Right renal pelvis (tissue), 4 donors: ENCODE measurements around the gene IWS1. TPM values are rescaled to one million over a fixed set of nuclear protein-coding genes. Genes with fewer than 3 reads are reported as not detected.
"Not testable (repeated sequence)": the region's sequence is repeated elsewhere in the genome, so short reads cannot be mapped to it uniquely, and the experiment has no call there.

Source experiments
- DNase-seq, 4 donors: peaks; one replicate each; pipeline ENCODE4 v3.0.0-alpha.2; 2013; ENCODE audit warnings: low read depth in 4 of 4, low spot score in 3 of 4, missing footprints in 1 of 4
- polyA plus RNA-seq, 4 donors: library from polyadenylated mRNA; unstranded; fragments of 120-200 nt; gene quantifications; one replicate each; pipeline ENCODE4 v1.2.1, GENCODE V29; 2013; ENCODE audit not compliant: insufficient read length in 4 of 4

Gene IWS1
- polyA plus RNA-seq, 4 donors = 58.6 to 68.2 (median 64.3) TPM

DNA sequence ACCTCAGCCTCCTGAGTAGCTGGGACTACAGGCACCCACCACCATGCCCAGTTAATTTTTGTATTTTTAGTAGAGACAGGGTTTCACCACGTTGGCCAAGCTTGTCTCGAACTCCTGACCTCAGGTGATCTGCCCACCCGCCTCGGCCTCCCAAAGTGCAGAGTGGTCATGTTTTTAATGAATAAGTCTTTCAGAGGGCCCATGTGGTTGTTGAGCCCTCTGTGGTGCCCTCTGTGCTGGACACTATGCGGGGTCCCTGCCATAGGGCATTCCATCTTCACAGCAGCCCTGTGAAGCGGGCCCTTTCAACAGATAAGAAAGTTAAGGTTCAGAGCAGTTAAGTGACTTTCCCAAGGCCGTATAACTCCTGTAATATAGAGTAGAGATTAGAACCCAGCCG lies 35.1 kb upstream of the IWS1 start:
- DNase-seq = no peak

DNA sequence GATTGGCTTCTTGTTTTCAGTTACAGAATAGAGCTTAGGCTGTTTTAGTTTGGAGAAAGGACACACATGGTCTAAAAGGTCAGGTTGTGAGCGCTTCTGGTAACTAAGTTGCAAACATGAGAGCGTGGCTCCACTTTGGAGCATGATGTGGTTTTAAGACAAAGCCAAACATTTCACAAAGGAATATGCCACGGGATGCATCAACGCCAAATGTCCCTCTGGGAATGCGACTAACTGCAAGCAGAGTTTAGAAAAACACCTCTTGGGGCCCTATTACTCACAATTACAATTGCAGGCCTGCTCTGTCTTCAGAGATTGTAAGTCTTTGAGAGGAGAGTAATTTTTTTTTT lies 34.6 kb upstream of the IWS1 start:
- DNase-seq = no peak

DNA sequence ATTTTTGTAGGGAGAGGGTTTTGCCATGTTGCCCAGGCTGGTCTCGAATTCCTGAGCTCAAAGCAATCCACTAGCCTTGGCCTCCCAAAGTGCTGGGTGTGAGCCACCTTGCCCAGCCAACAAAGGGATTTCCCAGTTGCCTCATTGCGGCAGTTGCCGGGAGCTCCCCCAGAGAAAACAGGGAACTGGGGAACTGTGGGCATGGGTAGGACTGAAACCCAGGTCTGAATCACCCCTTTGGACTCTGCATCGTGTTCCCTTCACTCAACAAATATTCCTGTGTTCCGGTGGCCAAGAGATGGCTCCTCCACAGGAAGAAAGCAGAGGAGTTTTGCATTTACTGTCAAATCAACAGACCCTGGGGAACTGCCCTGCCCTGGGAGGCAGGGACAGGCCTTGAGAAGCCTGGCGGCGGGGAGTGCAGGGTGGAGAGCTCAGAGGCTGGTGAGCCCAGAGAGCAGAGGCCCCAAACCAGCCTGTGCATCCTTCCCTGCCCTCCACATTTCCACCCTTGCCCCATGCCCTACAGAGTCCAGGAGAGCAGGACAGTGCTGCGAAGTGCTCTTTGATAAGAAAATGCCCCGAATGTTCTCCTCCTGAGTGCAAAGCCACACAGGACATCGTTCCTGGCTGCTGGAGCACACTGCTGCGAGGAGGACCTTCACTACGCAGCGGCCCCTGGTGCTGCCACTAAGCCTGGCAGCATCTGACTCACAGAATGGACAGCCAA lies 34.1 kb upstream of the IWS1 start:
- DNase-seq = no peak

- DNase-seq = no peak
Measured at GRCh38 chr2:127559454-127559853, 33.2 kb upstream of the IWS1 start.

GRCh38 chr2:127558911-127559310 lies 32.6 kb upstream of the IWS1 start:
- no peak for DNase-seq

DNA sequence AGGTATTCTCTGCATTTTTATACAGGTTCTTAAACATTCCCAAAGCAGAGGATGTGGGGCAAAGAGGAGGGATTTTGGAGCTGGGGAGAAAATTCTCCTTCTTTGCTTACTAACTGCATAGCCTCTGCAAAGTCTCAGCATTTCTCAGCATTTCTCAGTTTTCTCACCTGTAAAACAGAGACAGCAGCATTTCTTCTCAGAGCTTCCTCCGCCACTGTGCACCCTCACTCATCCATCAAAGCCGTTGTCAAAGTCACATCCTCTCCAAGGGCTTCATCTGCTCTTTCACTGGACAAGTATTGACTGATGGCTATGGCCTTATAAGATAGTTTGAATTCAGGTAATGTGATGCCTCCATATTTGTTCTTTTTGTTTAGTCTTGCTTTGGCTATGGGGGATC lies 26.6 kb upstream of the IWS1 start:
- no peak for DNase-seq

DNA sequence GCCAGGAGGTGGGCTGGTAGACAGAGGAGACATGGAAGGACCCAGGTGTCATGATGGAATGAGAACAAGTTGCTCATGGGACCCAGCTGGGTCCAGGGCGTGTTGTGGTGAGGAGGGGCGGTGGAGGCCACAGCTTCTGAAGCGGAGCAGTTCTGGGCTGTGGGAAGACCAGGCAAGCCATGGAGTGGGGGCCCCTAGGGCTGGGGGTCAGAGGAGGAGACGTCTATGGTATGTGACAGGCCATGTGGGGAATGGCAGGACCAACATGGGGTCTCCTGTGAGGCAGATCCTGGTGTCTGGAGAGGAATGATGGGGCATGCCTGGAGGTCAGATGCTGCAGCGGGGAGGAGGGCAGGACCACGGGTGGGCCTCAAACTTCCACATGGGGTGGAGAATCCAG lies 26.0 kb upstream of the IWS1 start:
- DNase-seq = no peak

- DNase-seq = no peak
Measured at GRCh38 chr2:127551221-127551930, 25.1 kb upstream of the IWS1 start.

DNA sequence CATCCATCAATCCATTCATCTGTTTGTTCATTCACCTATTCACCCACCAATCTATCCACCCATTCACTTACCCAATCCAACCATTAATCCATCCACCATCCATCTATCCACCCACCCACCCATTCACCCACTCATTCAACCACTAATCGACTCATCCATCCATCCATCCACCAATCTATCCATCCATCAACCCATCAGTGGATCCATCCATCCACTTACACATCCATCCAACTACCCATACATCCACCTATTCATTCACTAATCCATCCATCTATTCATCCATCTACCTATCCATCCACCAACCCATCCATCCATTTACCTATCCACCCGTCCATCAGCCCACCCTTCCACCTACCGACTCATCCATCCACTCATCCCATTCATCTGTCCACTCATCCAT lies 20.5 kb upstream of the IWS1 start:
- DNase-seq = no peak

- no peak for DNase-seq
Measured at GRCh38 chr2:127545796-127546195, 19.5 kb upstream of the IWS1 start.

GRCh38 chr2:127545189-127545588 lies 18.9 kb upstream of the IWS1 start:
- DNase-seq = no peak

DNA sequence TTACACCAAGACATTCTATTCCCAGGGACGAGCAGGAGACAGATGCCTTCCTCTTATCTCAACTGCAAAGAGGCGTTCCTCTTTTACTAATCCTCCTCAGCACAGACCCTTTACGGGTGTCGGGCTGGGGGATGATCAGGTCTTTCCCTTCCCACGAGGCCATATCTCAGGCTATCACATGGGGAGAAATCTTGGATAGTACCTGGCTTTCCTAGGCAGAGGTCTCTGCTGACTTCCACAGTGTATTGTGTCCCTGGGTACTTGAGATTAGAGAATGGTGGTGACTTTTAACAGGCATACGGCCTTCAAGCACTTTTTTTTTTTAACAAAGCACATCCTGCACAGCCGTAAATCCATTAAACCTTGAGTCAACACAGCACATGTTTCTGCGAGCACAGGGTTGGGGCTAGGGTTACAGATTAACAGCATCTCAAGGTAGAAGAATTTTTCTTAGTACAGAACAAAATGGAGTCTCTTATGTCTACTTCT lies 16.8 kb upstream of the IWS1 start:
- DNase-seq = not testable (repeated sequence)

- DNase-seq = no peak
Measured at GRCh38 chr2:127542231-127542630, 15.9 kb upstream of the IWS1 start.

GRCh38 chr2:127541809-127542208 lies 15.5 kb upstream of the IWS1 start:
- DNase-seq = no peak

- no peak for DNase-seq
Measured at GRCh38 chr2:127537644-127538043, 11.4 kb upstream of the IWS1 start.

DNA sequence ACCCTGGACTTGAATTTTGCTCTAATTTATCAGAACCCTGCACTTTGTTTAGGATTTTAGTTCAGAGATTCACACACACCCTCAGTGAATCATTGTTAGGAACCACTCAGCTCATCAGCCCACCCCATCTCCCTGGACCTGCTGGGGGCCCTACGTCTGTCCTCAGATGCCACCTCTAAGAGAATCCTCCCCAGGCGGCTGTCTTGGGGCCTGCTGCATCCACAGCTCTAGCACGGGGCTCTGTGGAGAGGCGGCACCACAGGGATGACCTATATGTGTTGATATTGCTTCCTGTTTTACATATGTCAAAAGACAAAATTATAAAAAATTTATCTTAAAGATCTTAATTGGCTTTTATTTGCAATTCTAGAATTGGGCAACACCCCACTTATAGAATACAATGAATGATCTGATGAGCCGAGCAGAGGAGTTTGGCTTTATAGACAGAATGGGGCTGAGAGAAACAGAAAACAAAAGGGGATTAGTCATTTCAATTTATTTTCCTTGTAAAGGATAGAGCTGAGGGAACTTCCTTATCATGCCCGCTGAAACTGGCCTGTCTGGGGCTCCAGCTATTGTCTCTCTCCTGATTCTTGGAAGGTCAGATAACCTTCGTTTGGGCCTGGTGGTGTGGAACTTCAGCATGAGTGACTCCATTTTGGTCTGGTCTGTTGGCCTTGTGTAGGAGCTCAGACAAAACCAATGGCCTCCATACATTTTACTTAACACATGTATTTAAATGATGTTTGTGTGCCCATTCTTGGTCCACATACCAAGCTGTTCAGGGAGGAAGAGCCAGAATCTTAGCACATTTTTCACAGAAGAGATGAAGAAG lies 10.6 kb upstream of the IWS1 start:
- no peak for DNase-seq

DNA sequence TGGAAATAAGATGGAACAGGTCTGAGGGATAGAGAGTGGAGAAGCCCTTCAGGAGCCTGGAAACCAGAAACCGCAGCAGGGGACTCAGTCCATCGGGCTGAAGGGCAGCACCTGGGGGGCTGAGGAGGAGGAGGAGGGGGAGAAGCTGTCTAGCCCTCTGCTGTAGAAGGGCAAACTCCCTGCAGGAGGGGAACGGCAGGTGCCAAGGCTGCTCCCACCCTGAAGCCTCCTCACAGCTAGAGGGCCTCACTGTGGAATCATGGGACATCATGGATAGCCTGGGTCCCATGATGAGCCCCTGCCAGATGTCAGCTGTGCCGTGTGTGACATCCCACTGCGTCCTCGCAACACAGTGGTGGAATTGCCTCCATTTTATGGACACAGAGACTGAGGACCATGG lies 9.6 kb upstream of the IWS1 start:
- DNase-seq = no peak

GRCh38 chr2:127535422-127535901 lies 9.2 kb upstream of the IWS1 start, which contains the start of gene MYO7B:
Gene MYO7B (plus strand): TSS chr2:127535683. CDS start chr2:127559723, 24,040 bp downstream.
- peak in 2 of 4 donors; percentile 33 to 55 for DNase-seq

- DNase-seq = no peak
Measured at GRCh38 chr2:127532296-127532695, 6.0 kb upstream of the IWS1 start.

GRCh38 chr2:127531221-127531648 lies 4.9 kb upstream of the IWS1 start:
- DNase-seq = no peak
